PFSK-1 (cell line): ENCODE data around the gene MGAT4A.

ENCODE experiments used
- FOXP2 ChIP-seq: optimal IDR thresholded peaks from 2 replicates; pipeline ENCODE3; 2011; ENCODE audit warnings: borderline replicate concordance, control low read depth, inconsistent platforms; ENCODE audit not compliant: insufficient read depth; ENCODE audit errors: extremely low read length, extremely low read depth
- POLR2AphosphoS5 ChIP-seq: IDR thresholded peaks from 2 replicates; pipeline ENCODE4 v1.6.1; 2012; ENCODE audit warnings: low read depth, mild to moderate bottlenecking, control low read depth, low read length, moderate library complexity
- REST ChIP-seq, 2 experiments: IDR thresholded peaks; 2 replicates each; pipeline versions ENCODE4 v1.6.1 to v1.8.0; 2011 to 2012; ENCODE audit warnings: low read depth in 2 of 2, low read length in 2 of 2, control low read depth in 1 of 2, inconsistent platforms in 1 of 2, mild to moderate bottlenecking in 1 of 2, moderate library complexity in 1 of 2; ENCODE audit not compliant: insufficient read depth in 1 of 2
- SIN3A ChIP-seq: IDR thresholded peaks from 2 replicates; pipeline ENCODE4 v1.6.1; 2012; ENCODE audit warnings: mild to moderate bottlenecking, low read length, moderate library complexity, borderline replicate concordance; ENCODE audit not compliant: insufficient read depth
- TAF1 ChIP-seq: IDR thresholded peaks from 2 replicates; pipeline ENCODE4 v1.6.1; 2012; ENCODE audit warnings: low read length, control low read depth, borderline replicate concordance; ENCODE audit not compliant: insufficient read depth

Gene MGAT4A

DNA sequence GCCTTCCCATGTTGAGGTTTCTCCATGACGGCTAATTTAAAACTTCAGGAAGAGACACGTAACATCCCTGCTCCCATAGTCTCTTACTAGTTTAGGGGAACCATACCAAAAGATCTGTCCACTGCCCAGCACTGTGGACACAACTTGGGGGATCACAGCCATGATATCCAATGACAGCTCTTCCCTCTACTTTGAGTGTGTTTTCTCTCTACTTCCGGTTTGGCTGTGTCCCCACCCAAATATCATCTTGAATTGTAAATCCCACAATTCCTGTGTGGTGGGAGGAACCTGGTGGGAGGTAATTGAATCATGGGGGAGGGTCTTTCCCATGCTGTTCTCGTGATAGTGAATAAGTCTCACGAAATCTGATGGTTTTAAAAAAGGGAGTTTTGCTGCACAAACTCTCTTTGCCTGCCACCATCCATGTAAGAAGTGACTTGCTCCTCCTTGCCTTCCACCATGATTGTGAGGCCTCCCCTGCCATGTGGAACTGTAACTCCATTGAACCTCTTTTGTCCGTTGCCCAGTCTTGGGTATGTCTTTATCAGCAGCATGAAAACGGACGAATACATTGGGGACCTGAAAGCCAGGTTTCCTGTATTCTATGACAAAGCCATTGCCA lies 1.6 kb upstream of the MGAT4A start:
- TF ChIP-seq REST (IDR thresholded peaks at IDR 0.05; ENCODE audit: insufficient read depth in 1 of 2, low read depth in 2 of 2, low read length in 2 of 2) = no peak
- no peak for TF ChIP-seq FOXP2
- no peak for TF ChIP-seq SIN3A
- no peak for TF ChIP-seq TAF1
- TF ChIP-seq POLR2AphosphoS5 = no peak

- TF ChIP-seq SIN3A (no peak), REST (IDR thresholded peaks at IDR 0.05; ENCODE audit: insufficient read depth in 1 of 2, low read depth in 2 of 2, low read length in 2 of 2) (no peak), POLR2AphosphoS5 (no peak), FOXP2 (no peak), TAF1 (no peak)
Measured at GRCh38 chr2:98731894-98732349, 990 bp upstream of the MGAT4A start.

DNA sequence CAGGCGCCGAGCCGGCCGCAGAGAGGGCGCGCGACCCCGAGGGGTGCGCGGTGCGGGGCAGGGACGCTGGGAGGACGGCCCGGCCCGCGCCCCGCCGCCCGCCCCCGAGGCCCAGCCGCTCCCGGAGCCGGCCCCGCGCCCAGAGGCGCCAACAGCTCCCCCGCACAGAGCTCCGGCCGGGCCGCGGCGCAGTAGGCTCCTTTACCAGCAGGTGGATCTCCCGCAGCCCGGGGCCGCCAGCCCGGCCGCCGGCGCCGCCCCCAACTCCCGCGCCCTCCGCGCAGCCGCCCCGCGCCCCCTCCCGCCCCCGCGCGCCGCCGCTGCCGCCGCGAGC lies 258 bp downstream of the MGAT4A start:
- TF ChIP-seq POLR2AphosphoS5 = no peak
- TF ChIP-seq TAF1 = no peak
- TF ChIP-seq REST (IDR thresholded peaks at IDR 0.05; ENCODE audit: insufficient read depth in 1 of 2, low read depth in 2 of 2, low read length in 2 of 2) = no peak
- no peak for TF ChIP-seq SIN3A
- no peak for TF ChIP-seq FOXP2

- no peak for TF ChIP-seq FOXP2
- TF ChIP-seq POLR2AphosphoS5 = no peak
- TF ChIP-seq REST (IDR thresholded peaks at IDR 0.05; ENCODE audit: insufficient read depth in 1 of 2, low read depth in 2 of 2, low read length in 2 of 2) = no peak
- no peak for TF ChIP-seq TAF1
- no peak for TF ChIP-seq SIN3A
Measured at GRCh38 chr2:98730053-98730706, 752 bp downstream of the MGAT4A start.
